ENCODE results near the gene SLC25A25.
"Not testable (repeated sequence)": the region's sequence is repeated elsewhere in the genome, so short reads cannot be mapped to it uniquely, and the experiment has no call there.

DNA sequence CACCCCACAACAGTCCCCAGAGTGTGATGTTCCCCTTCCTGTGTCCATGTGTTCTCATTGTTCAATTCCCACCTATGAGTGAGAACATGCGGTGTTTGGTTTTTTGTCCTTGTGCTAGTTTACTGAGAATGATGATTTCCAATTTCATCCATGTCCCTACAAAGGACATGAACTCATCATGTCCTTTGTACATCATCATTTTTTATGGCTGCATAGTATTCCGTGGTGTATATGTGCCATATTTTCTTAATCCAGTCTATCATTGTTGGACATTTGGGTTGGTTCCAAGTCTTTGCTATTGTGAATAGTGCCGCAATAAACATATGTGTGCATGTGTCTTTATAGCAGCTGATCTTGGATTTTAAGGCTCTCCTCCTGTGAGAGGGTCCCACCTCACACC lies 27.2 kb upstream of the SLC25A25 start:
- TF ChIP-seq CTCF, POLR2A (IDR thresholded peaks at IDR 0.05): not testable (repeated sequence)
